OCI-LY1 (cell line): Measurements from ENCODE around the gene MAN1A1.

Experiments
- H2AFZ ChIP-seq: fragments of 200-600 bp; sonication (generic), shearing (Covaris generic); 2 replicates; pipeline ENCODE4 v1.6.0; 2014; ENCODE audit warnings: antibody characterized with exemption, mild to moderate bottlenecking, low read length
- H3F3A ChIP-seq: fragments of 200-600 bp; sonication (generic), shearing (Covaris generic); 2 replicates; pipeline ENCODE4 v1.6.0; 2014; ENCODE audit warnings: mild to moderate bottlenecking, antibody characterized with exemption, low read length, moderate library complexity; ENCODE audit not compliant: insufficient read depth
- H3K27ac ChIP-seq: fragments of 200-600 bp; sonication (generic); 2 replicates; pipeline ENCODE4 v1.5.1; 2014; ENCODE audit warnings: low read length, mixed run types, mild to moderate bottlenecking, low read depth; ENCODE audit not compliant: poor library complexity, severe bottlenecking
- H3K27me3 ChIP-seq: fragments of 200-600 bp; sonication (generic); 2 replicates; pipeline ENCODE4 v1.6.0; 2014; ENCODE audit warnings: antibody characterized with exemption, mild to moderate bottlenecking, low read length, moderate library complexity; ENCODE audit not compliant: insufficient read depth
- H3K36me3 ChIP-seq: fragments of 200-600 bp; sonication (generic); 2 replicates; pipeline ENCODE4 v1.6.1; 2014; ENCODE audit warnings: mild to moderate bottlenecking, antibody characterized with exemption, low read length, moderate library complexity, mixed read lengths; ENCODE audit not compliant: insufficient read depth
- H3K4me1 ChIP-seq: fragments of 200-600 bp; sonication (generic); 2 replicates; pipeline ENCODE4 v1.5.1; 2014; ENCODE audit warnings: mild to moderate bottlenecking, low read length, moderate library complexity; ENCODE audit not compliant: insufficient read depth, severe bottlenecking
- H3K4me2 ChIP-seq: fragments of 200-600 bp; sonication (generic), shearing (Covaris generic); 2 replicates; pipeline ENCODE4 v1.6.1; 2014; ENCODE audit warnings: low read length
- H3K4me3 ChIP-seq: fragments of 200-600 bp; sonication (generic); 2 replicates; pipeline ENCODE4 v1.5.1; 2014; ENCODE audit warnings: low read length, low read depth, mild to moderate bottlenecking, mixed read lengths; ENCODE audit not compliant: poor library complexity, severe bottlenecking
- H3K79me2 ChIP-seq: fragments of 200-600 bp; shearing (Covaris generic); 2 replicates; pipeline ENCODE4 v1.6.1; 2016; ENCODE audit warnings: mixed run types, low read length, mixed read lengths; ENCODE audit not compliant: insufficient read depth
- H3K9ac ChIP-seq: fragments of 200-600 bp; sonication (generic), shearing (Covaris generic); 2 replicates; pipeline ENCODE4 v1.6.1; 2014; ENCODE audit warnings: mild to moderate bottlenecking, low read length, mixed read lengths
- H3K9me2 ChIP-seq: fragments of 200-600 bp; sonication (generic), shearing (Covaris generic); 2 replicates; pipeline ENCODE4 v1.6.1; 2014; ENCODE audit warnings: low read depth, mild to moderate bottlenecking, low read length, mixed read lengths
- H3K9me3 ChIP-seq: fragments of 200-600 bp; shearing (Covaris generic); 2 replicates; pipeline ENCODE4 v1.6.1; 2014; ENCODE audit warnings: low read length, mixed read lengths
- H4K20me1 ChIP-seq: fragments of 200-600 bp; sonication (generic), shearing (Covaris generic); 2 replicates; pipeline ENCODE4 v1.6.0; 2016; ENCODE audit warnings: mild to moderate bottlenecking, low read length; ENCODE audit not compliant: insufficient read depth
- CTCF ChIP-seq: fragments of 200-600 bp; sonication (generic), shearing (Covaris generic); IDR thresholded peaks from 2 replicates; pipeline ENCODE4 v1.5.1; 2017; ENCODE audit warnings: mild to moderate bottlenecking, antibody characterized with exemption, low read length, moderate library complexity, mixed read lengths
- EZH2 ChIP-seq: fragments of 200-600 bp; sonication (generic), shearing (Covaris generic); IDR thresholded peaks from 2 replicates; pipeline ENCODE4 v1.8.0; 2017; ENCODE audit warnings: borderline replicate concordance, mixed run types, mild to moderate bottlenecking, antibody characterized with exemption, low read length, moderate library complexity, mixed read lengths

The MAN1A1 gene

GRCh38 chr6:119345114-119345513 is 4.4 kb downstream of the MAN1A1 start:
- Histone ChIP-seq H3K4me1 (peaks cover 80% of the 10 kb centered on the region), H3K4me2 (peak overlapping the region; percentile 94), H4K20me1 (no peaks in the 10 kb centered on the region), H3K79me2 (0 out of 2 replicates have a peak, but pooled peaks cover 3% of the 10 kb centered on the region), H3K9me3 (no peaks in the 10 kb centered on the region), H3K9ac (no peak overlapping the region; the same call in 1 of the 2 replicates), H3K36me3 (no peaks in the 10 kb centered on the region), H3F3A (no peaks in the 10 kb centered on the region), H3K27ac (peak overlapping the region; percentile 18), H2AFZ (no peak overlapping the region), H3K4me3 (peak overlapping the region; percentile 94), H3K9me2 (no peaks in the 10 kb centered on the region), H3K27me3 (no peaks in the 10 kb centered on the region)
- TF ChIP-seq EZH2 (no peak), CTCF (no peak)

- H3K4me2 ChIP-seq = peak overlapping the region; percentile 94; the same call in 1 of the 2 replicates
- no peak overlapping the region for H3K9ac ChIP-seq
- TF ChIP-seq CTCF (no peak), EZH2 (no peak)
- no peaks in the 10 kb centered on the region for H3K36me3 ChIP-seq
- no peaks in the 10 kb centered on the region for H3K27me3 ChIP-seq
- 0 out of 2 replicates have a peak, but pooled peaks cover 3% of the 10 kb centered on the region for H3K79me2 ChIP-seq
- H4K20me1 ChIP-seq = no peaks in the 10 kb centered on the region
- peak overlapping the region; percentile 18 for H3K27ac ChIP-seq
- peaks cover 84% of the 10 kb centered on the region for H3K4me1 ChIP-seq
- H3K9me3 ChIP-seq = no peaks in the 10 kb centered on the region
- H3F3A ChIP-seq = no peaks in the 10 kb centered on the region
- H3K9me2 ChIP-seq = no peaks in the 10 kb centered on the region
- no peak overlapping the region for H3K4me3 ChIP-seq
- no peak overlapping the region for H2AFZ ChIP-seq
Measured at GRCh38 chr6:119344306-119344705, 5.3 kb downstream of the MAN1A1 start.

GRCh38 chr6:119343573-119344146 is 5.9 kb downstream of the MAN1A1 start:
- Histone ChIP-seq H4K20me1 (no peaks in the 10 kb centered on the region), H3F3A (no peaks in the 10 kb centered on the region), H3K9me3 (no peaks in the 10 kb centered on the region), H3K36me3 (no peaks in the 10 kb centered on the region), H3K79me2 (0 out of 2 replicates have a peak, but pooled peaks cover 3% of the 10 kb centered on the region), H3K27ac (peak overlapping the region; percentile 8), H3K9ac (no peak overlapping the region), H3K9me2 (no peaks in the 10 kb centered on the region), H3K4me2 (peak overlapping the region; percentile 94; the same call in 1 of the 2 replicates), H3K27me3 (no peaks in the 10 kb centered on the region), H3K4me1 (peaks cover 86% of the 10 kb centered on the region), H2AFZ (no peak overlapping the region), H3K4me3 (no peak overlapping the region)
- TF ChIP-seq CTCF (no peak), EZH2 (no peak)
